Mesenchymal stem cell (in vitro differentiated cells and primary cell): ENCODE data around the gene SORL1.

Source experiments
- DNase-seq: peaks from one replicate; pipeline ENCODE4 v3.0.0-alpha.2; 2013
- H2AFZ ChIP-seq: one replicate; pipeline ENCODE4 v1.6.1; 2013; ENCODE audit warnings: low read depth, mild to moderate bottlenecking, control low read depth, inconsistent platforms, low read length, moderate library complexity
- H2AK5ac ChIP-seq: 2 replicates; pipeline ENCODE4 v1.6.1; 2013; ENCODE audit warnings: low read length, moderate library complexity, mild to moderate bottlenecking, inconsistent platforms; ENCODE audit not compliant: severe bottlenecking
- H2BK120ac ChIP-seq: one replicate; pipeline ENCODE4 v1.6.1; 2013; ENCODE audit warnings: low read depth, mild to moderate bottlenecking, inconsistent platforms, low read length, moderate library complexity
- H2BK12ac ChIP-seq, 2 experiments: one replicate each; pipeline ENCODE4 v1.6.1; 2013; ENCODE audit warnings: inconsistent platforms in 2 of 2, low read length in 2 of 2, mild to moderate bottlenecking in 2 of 2, moderate library complexity in 2 of 2, control low read depth in 1 of 2
- H2BK15ac ChIP-seq: one replicate; pipeline ENCODE4 v1.6.1; 2013; ENCODE audit warnings: mild to moderate bottlenecking, low read depth, inconsistent platforms; ENCODE audit not compliant: poor library complexity, severe bottlenecking
- H2BK5ac ChIP-seq: 2 replicates; pipeline ENCODE4 v1.6.1; 2013; ENCODE audit warnings: low read depth, mild to moderate bottlenecking, low read length, control low read depth, inconsistent platforms; ENCODE audit not compliant: poor library complexity, severe bottlenecking
- H3K14ac ChIP-seq, 2 experiments: one replicate each; pipeline ENCODE4 v1.6.1; 2013; ENCODE audit warnings: inconsistent platforms in 2 of 2, low read length in 2 of 2, control low read depth in 1 of 2, mild to moderate bottlenecking in 1 of 2, moderate library complexity in 1 of 2
- H3K18ac ChIP-seq, 2 experiments: one replicate each; pipeline ENCODE4 v1.6.1; 2013; ENCODE audit warnings: inconsistent platforms in 2 of 2, low read length in 2 of 2, control low read depth in 1 of 2, low read depth in 1 of 2, mild to moderate bottlenecking in 1 of 2
- H3K23ac ChIP-seq, 2 experiments: one replicate each; pipeline ENCODE4 v1.6.1; 2013; ENCODE audit warnings: inconsistent platforms in 2 of 2, low read length in 2 of 2, mild to moderate bottlenecking in 2 of 2, moderate library complexity in 2 of 2, control low read depth in 1 of 2
- H3K27ac ChIP-seq: 2 replicates; pipeline ENCODE4 v1.5.1; 2013; ENCODE audit warnings: mild to moderate bottlenecking, moderate library complexity, low read length, control low read depth, inconsistent platforms; ENCODE audit not compliant: poor library complexity, severe bottlenecking
- H3K27me3 ChIP-seq, 2 experiments: 2 replicates each; pipeline versions ENCODE4 v1.6.1 to v1.7.0; 2013; ENCODE audit warnings: low read length in 2 of 2, mild to moderate bottlenecking in 2 of 2, moderate library complexity in 2 of 2, control low read depth in 1 of 2, inconsistent platforms in 1 of 2; ENCODE audit not compliant: control insufficient read depth in 1 of 2, insufficient read depth in 1 of 2
- H3K36me3 ChIP-seq, 2 experiments: 2 replicates each; pipeline versions ENCODE4 v1.6.1 to v1.7.0; 2013; ENCODE audit warnings: low read length in 2 of 2, control low read depth in 1 of 2, inconsistent platforms in 1 of 2, low read depth in 1 of 2, mild to moderate bottlenecking in 1 of 2; ENCODE audit not compliant: insufficient read depth in 2 of 2, control insufficient read depth in 1 of 2
- H3K4ac ChIP-seq, 2 experiments: one replicate each; pipeline ENCODE4 v1.6.1; 2013; ENCODE audit warnings: inconsistent platforms in 2 of 2, low read length in 2 of 2, mild to moderate bottlenecking in 2 of 2, moderate library complexity in 2 of 2, control low read depth in 1 of 2, low read depth in 1 of 2
- H3K4me1 ChIP-seq: 2 replicates; pipeline ENCODE4 v1.6.1; 2013; ENCODE audit warnings: low read depth, low read length, control low read depth; ENCODE audit not compliant: control insufficient read depth, insufficient read depth
- H3K4me2 ChIP-seq: 2 replicates; pipeline ENCODE4 v1.6.1; 2013; ENCODE audit warnings: low read length, mild to moderate bottlenecking, inconsistent platforms; ENCODE audit not compliant: poor library complexity, severe bottlenecking
- H3K4me3 ChIP-seq, 2 experiments: 2 replicates each; pipeline versions ENCODE4 v1.5.1 to v1.7.0; 2013; ENCODE audit warnings: low read length in 2 of 2, mild to moderate bottlenecking in 2 of 2, control low read depth in 1 of 2, low read depth in 1 of 2; ENCODE audit not compliant: insufficient read depth in 1 of 2
- H3K79me1 ChIP-seq: replicated peaks from 2 replicates; pipeline ENCODE4 v1.6.1; 2013; ENCODE audit warnings: mild to moderate bottlenecking, control low read depth, low read length, inconsistent platforms; ENCODE audit not compliant: poor library complexity, severe bottlenecking
- H3K9ac ChIP-seq: 2 replicates; pipeline ENCODE4 v1.7.0; 2013; ENCODE audit warnings: mild to moderate bottlenecking, low read length, moderate library complexity
- H3K9me3 ChIP-seq: 2 replicates; pipeline ENCODE4 v1.7.0; 2013; ENCODE audit warnings: mild to moderate bottlenecking, low read length; ENCODE audit not compliant: control insufficient read depth
- H4K8ac ChIP-seq: one replicate; pipeline ENCODE4 v1.6.1; 2013; ENCODE audit warnings: inconsistent platforms, mild to moderate bottlenecking, low read length, moderate library complexity
- H4K91ac ChIP-seq: one replicate; pipeline ENCODE4 v1.6.1; 2013; ENCODE audit warnings: mild to moderate bottlenecking, low read length, inconsistent platforms
- WGBS: methylation state at CpG from one replicate; pipeline ENCODE4 v1.1.7; 2013; ENCODE audit warnings: mixed read lengths; 5-methylcytosine and 5-hydroxymethylcytosine counted together

Gene SORL1

GRCh38 chr11:121651257-121651605 lies 199.1 kb downstream of the SORL1 start:
- Histone ChIP-seq H3K4me3 (no peak overlapping the region), H3K4ac (no peak overlapping the region), H3K27me3 (peaks cover 0 to 16% of the 10 kb centered on the region in 2 experiments), H3K9ac (no peak overlapping the region), H3K9me3 (no peaks in the 10 kb centered on the region), H2BK12ac (peak overlapping the region in 1 of 2 experiments; percentile 4), H2AK5ac (no peak overlapping the region), H3K23ac (no peak overlapping the region), H3K18ac (no peak overlapping the region), H3K36me3 (no peaks in the 10 kb centered on the region), H3K79me1 (no peaks in the 10 kb centered on the region), H2BK15ac (no peak overlapping the region), H2AFZ (no peak overlapping the region), H2BK120ac (no peak overlapping the region), H2BK5ac (no peak overlapping the region), H3K4me2 (no peak overlapping the region), H3K27ac (no peak overlapping the region), H4K91ac (no peak overlapping the region), H4K8ac (no peak overlapping the region), H3K14ac (no peak overlapping the region), H3K4me1 (peaks cover 2% of the 10 kb centered on the region)
- DNase-seq = no peak
- 83% methylated on average over 2 of the region's 2 CpGs for WGBS

- Histone ChIP-seq H3K4me1 (peaks cover 2% of the 10 kb centered on the region), H3K27me3 (peaks cover 0 to 16% of the 10 kb centered on the region in 2 experiments), H2BK12ac (no peak overlapping the region), H4K91ac (no peak overlapping the region), H3K27ac (no peak overlapping the region), H3K4me3 (no peak overlapping the region), H2BK5ac (no peak overlapping the region), H3K9me3 (no peaks in the 10 kb centered on the region), H3K79me1 (no peaks in the 10 kb centered on the region), H2AFZ (no peak overlapping the region), H3K36me3 (no peaks in the 10 kb centered on the region), H2BK120ac (no peak overlapping the region), H2AK5ac (no peak overlapping the region), H3K4ac (no peak overlapping the region), H3K4me2 (no peak overlapping the region), H3K23ac (no peak overlapping the region), H3K18ac (no peak overlapping the region), H2BK15ac (no peak overlapping the region), H4K8ac (no peak overlapping the region), H3K14ac (no peak overlapping the region), H3K9ac (no peak overlapping the region)
- 22% methylated on average over 3 of the region's 3 CpGs for WGBS
- no peak for DNase-seq
Observed at GRCh38 chr11:121652971-121653370, 200.9 kb downstream of the SORL1 start.

- no peak overlapping the region for H3K14ac ChIP-seq
- DNase-seq = no peak
- no peak overlapping the region for H3K4me2 ChIP-seq
- H3K9ac ChIP-seq = peak overlapping the region; percentile 98
- peaks cover 0 to 16% of the 10 kb centered on the region in 2 experiments for H3K27me3 ChIP-seq
- no peak overlapping the region for H2BK15ac ChIP-seq
- H2BK5ac ChIP-seq = no peak overlapping the region
- H2BK120ac ChIP-seq = no peak overlapping the region
- H2AFZ ChIP-seq = no peak overlapping the region
- no peak overlapping the region for H3K23ac ChIP-seq
- H4K8ac ChIP-seq = no peak overlapping the region
- H4K91ac ChIP-seq = no peak overlapping the region
- no peaks in the 10 kb centered on the region for H3K79me1 ChIP-seq
- no peak overlapping the region for H3K27ac ChIP-seq
- H3K4me3 ChIP-seq = peak overlapping the region in 1 of 2 experiments; percentile 79
- 89% methylated on average over 8 of the region's 8 CpGs for WGBS
- no peak overlapping the region for H3K4ac ChIP-seq
- H2AK5ac ChIP-seq = no peak overlapping the region
- peaks cover 2% of the 10 kb centered on the region for H3K4me1 ChIP-seq
- no peak overlapping the region for H2BK12ac ChIP-seq
- no peak overlapping the region for H3K18ac ChIP-seq
- H3K9me3 ChIP-seq = no peaks in the 10 kb centered on the region
- no peaks in the 10 kb centered on the region for H3K36me3 ChIP-seq
Observed at GRCh38 chr11:121654259-121654842, 202.2 kb downstream of the SORL1 start.

GRCh38 chr11:121654843-121655536 lies 202.9 kb downstream of the SORL1 start:
- H3K9me3 ChIP-seq = no peaks in the 10 kb centered on the region
- no peak for DNase-seq
- H3K4me1 ChIP-seq = peaks cover 2% of the 10 kb centered on the region
- no peak overlapping the region for H3K27ac ChIP-seq
- H4K91ac ChIP-seq = no peak overlapping the region
- no peak overlapping the region for H4K8ac ChIP-seq
- H2AFZ ChIP-seq = no peak overlapping the region
- H3K27me3 ChIP-seq = peaks cover 0 to 16% of the 10 kb centered on the region in 2 experiments
- H3K36me3 ChIP-seq = no peaks in the 10 kb centered on the region
- peak overlapping the region; percentile 14 to 64 for H2BK12ac ChIP-seq
- H2BK15ac ChIP-seq = no peak overlapping the region
- H3K4me2 ChIP-seq = peak overlapping the region; percentile 93
- H3K4me3 ChIP-seq = peak overlapping the region in 1 of 2 experiments; percentile 79
- no peak overlapping the region for H2BK5ac ChIP-seq
- WGBS = 31% methylated on average over 14 of the region's 16 CpGs
- H3K79me1 ChIP-seq = no peaks in the 10 kb centered on the region
- H3K14ac ChIP-seq = no peak overlapping the region
- H2BK120ac ChIP-seq = no peak overlapping the region
- H3K9ac ChIP-seq = peak overlapping the region; percentile 98
- no peak overlapping the region for H2AK5ac ChIP-seq
- H3K23ac ChIP-seq = no peak overlapping the region
- no peak overlapping the region for H3K18ac ChIP-seq
- no peak overlapping the region for H3K4ac ChIP-seq
